Central memory CD4-positive, alpha-beta T cell (primary cell): ENCODE data around the gene EIF4G1.

Experiments
- DNase-seq: peaks from one replicate; pipeline ENCODE4 v3.0.0; 2022

Gene EIF4G1

GRCh38 chr3:184353546-184353941 lies 39.1 kb downstream of the EIF4G1 start:
- DNase-seq: no peak

- peak; percentile 28 for DNase-seq
Measured at GRCh38 chr3:184354121-184354728, 39.8 kb downstream of the EIF4G1 start.

GRCh38 chr3:184354754-184355153 lies 40.3 kb downstream of the EIF4G1 start:
- no peak for DNase-seq

GRCh38 chr3:184355261-184356040 lies 41.0 kb downstream of the EIF4G1 start:
- DNase-seq: no peak

- no peak for DNase-seq
Measured at GRCh38 chr3:184357248-184358123, 43.1 kb downstream of the EIF4G1 start.

- DNase-seq: no peak
Measured at GRCh38 chr3:184358124-184358767, 43.8 kb downstream of the EIF4G1 start.

GRCh38 chr3:184358921-184359350 lies 44.5 kb downstream of the EIF4G1 start:
- no peak for DNase-seq

GRCh38 chr3:184359610-184360009 lies 45.2 kb downstream of the EIF4G1 start:
- no peak for DNase-seq

- no peak for DNase-seq
Measured at GRCh38 chr3:184360070-184360928, 45.9 kb downstream of the EIF4G1 start.

GRCh38 chr3:184360929-184361531 lies 46.6 kb downstream of the EIF4G1 start:
- no peak for DNase-seq

GRCh38 chr3:184361532-184361931 lies 47.1 kb downstream of the EIF4G1 start, which contains the start of the genes CLCN2 and POLR2H:
Gene CLCN2 (minus strand): TSS chr3:184361605. CDS start chr3:184361479, 126 bp downstream.
Gene POLR2H (plus strand): TSS chr3:184361710. CDS start chr3:184363493, 1,783 bp downstream.
- DNase-seq: no peak

GRCh38 chr3:184361932-184362667 lies 47.7 kb downstream of the EIF4G1 start:
- peak; percentile 38 for DNase-seq

GRCh38 chr3:184362668-184363546 lies 48.5 kb downstream of the EIF4G1 start:
- DNase-seq: peak; percentile 92

GRCh38 chr3:184366619-184367289 lies 52.3 kb downstream of the EIF4G1 start:
- DNase-seq: no peak

GRCh38 chr3:184368116-184368515 lies 53.7 kb downstream of the EIF4G1 start:
- DNase-seq: no peak

- no peak for DNase-seq
Measured at GRCh38 chr3:184368586-184369183, 54.3 kb downstream of the EIF4G1 start.

- DNase-seq: peak; percentile 50
Measured at GRCh38 chr3:184371570-184372018, 57.2 kb downstream of the EIF4G1 start.

GRCh38 chr3:184372296-184372821 lies 58.0 kb downstream of the EIF4G1 start:
- DNase-seq: no peak
